RWPE1 (cell line): ENCODE measurements around the gene MARCO.
"Not testable (repeated sequence)": the region's sequence is repeated elsewhere in the genome, so short reads cannot be mapped to it uniquely, and the experiment has no call there.

Experiments
- CTCF ChIA-PET: fragments of 350-600 bp; sonication (Branson Sonifier 250); formaldehyde crosslinking; extraction: SDS; loops from one replicate; lab custom pipeline; 2021; lab: Yijun Ruan, JAX
- POLR2A ChIA-PET: fragments of 400-600 bp; formaldehyde crosslinking; extraction: SDS; loops from one replicate; lab custom pipeline; 2020; ENCODE audit warnings: antibody characterized with exemption; ENCODE audit not compliant: low non-redundant PET; lab: Yijun Ruan, JAX
- DNase-seq: peaks from one replicate; pipeline ENCODE4 v3.0.0; 2012; ENCODE audit warnings: low spot score
- H3K27ac ChIP-seq: fragments of 450-650 bp; 2 replicates; pipeline ENCODE4 v1.5.1; 2017
- TF ChIP-seq, protein P1 (sequence below): fragments of 450-650 bp; conservative IDR thresholded peaks from 2 replicates; pipeline ENCODE4 v1.5.1; 2017; ENCODE audit warnings: low read depth, mild to moderate bottlenecking

MARCO gene

DNA sequence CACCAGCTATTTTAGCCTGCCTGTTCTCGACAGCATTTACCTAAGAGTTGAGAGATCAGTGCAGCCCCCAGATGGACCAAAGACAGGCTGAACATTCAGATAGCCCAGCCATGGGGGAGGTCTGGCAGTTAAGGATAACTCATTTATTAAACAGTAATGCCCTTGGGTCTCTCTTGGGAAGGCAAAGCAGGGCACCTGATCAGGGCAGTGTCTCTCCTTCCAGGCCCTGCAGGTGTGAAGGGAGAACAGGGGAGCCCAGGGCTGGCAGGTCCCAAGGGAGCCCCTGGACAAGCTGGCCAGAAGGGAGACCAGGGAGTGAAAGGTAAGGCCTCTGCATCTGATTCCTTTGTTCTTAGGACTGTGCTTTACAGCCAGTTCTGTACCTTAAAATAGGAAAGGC lies 49.6 kb downstream of the MARCO start:
- DNase-seq: no peak

DNA sequence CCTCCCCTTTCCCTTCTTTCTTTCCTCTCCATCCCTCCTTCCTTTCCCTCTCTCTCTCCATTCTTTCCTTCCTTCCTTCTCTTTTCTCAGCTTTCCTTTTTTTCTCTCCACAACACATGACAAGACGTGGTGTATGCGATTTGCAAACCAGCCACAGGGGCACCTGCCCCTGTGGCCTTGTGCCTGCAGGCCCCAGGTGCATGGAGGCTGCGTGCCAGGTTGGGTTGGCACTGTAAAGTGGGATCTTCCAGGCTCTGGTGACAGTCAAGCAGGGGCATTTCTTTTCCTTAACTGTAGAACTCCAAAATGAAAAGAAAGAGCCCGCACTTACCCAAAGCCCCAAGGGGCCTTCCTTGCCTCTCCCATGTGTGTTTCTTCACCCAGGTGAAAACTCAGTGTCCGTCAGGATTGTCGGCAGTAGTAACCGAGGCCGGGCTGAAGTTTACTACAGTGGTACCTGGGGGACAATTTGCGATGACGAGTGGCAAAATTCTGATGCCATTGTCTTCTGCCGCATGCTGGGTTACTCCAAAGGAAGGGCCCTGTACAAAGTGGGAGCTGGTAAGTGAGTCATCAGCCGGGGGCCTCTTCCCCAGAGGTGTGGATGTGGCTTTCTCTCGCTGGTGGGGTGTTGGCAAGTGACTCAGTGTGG lies 50.9 kb downstream of the MARCO start:
- H3K27ac ChIP-seq: no peak overlapping the region
- POLR2A ChIA-PET: no interaction called here
- TF ChIP-seq, protein P1, sequence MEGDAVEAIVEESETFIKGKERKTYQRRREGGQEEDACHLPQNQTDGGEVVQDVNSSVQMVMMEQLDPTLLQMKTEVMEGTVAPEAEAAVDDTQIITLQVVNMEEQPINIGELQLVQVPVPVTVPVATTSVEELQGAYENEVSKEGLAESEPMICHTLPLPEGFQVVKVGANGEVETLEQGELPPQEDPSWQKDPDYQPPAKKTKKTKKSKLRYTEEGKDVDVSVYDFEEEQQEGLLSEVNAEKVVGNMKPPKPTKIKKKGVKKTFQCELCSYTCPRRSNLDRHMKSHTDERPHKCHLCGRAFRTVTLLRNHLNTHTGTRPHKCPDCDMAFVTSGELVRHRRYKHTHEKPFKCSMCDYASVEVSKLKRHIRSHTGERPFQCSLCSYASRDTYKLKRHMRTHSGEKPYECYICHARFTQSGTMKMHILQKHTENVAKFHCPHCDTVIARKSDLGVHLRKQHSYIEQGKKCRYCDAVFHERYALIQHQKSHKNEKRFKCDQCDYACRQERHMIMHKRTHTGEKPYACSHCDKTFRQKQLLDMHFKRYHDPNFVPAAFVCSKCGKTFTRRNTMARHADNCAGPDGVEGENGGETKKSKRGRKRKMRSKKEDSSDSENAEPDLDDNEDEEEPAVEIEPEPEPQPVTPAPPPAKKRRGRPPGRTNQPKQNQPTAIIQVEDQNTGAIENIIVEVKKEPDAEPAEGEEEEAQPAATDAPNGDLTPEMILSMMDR: no peak
- CTCF ChIA-PET: interaction anchor here (0.6 to 0.8 kb wide), 2 partner anchors 14 to 615 kb away, joined by 3 to 5 read pairs; no protein-coding TSS in a partner anchor
- peak; percentile 53 for DNase-seq

More for the DNA sequence above, 49.6 kb downstream of the MARCO start:
- no peak overlapping the region for H3K27ac ChIP-seq
- ChIA-PET CTCF (interaction anchor here (1.5 kb wide), 1 partner anchor 300 kb away, joined by 3 read pairs; no protein-coding TSS in a partner anchor), POLR2A (no interaction called here)
- TF ChIP-seq, protein P1: no peak

DNA sequence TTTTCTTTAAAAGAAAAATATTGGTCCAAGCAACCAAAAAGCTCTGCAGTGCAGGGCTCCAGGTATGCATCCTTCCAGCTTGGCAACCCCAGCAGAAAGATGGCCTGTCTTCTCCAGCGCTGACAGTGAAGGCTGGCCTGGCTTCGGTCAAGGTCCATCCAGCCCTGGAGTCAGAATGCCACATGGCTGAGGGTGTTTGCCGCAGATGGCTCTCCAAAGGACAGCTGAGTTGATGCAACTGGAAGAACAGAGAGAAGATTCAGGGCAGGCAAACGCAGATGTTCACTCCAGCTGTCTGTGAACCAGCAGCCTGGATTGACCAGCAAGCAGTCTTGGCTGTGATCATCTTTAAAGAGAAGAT lies 51.4 kb downstream of the MARCO start:
- TF ChIP-seq, protein P1: no peak
- DNase-seq: no peak
- ChIA-PET POLR2A (no interaction called here), CTCF (no interaction called here)
- no peak overlapping the region for H3K27ac ChIP-seq

DNA sequence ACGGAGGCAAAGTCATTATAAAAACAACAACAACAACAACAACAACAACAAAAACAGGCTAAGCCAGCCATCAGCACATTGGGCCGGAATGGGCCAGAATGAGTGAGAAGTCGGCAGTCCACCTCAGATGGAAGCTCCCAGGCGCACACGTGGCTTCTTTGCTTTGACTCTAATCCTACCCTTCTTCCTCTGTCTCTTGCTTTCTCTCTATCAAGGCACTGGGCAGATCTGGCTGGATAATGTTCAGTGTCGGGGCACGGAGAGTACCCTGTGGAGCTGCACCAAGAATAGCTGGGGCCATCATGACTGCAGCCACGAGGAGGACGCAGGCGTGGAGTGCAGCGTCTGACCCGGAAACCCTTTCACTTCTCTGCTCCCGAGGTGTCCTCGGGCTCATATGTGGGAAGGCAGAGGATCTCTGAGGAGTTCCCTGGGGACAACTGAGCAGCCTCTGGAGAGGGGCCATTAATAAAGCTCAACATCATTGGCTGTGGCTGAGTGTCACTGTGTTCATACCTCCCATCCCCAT lies 52.2 kb downstream of the MARCO start:
- H3K27ac ChIP-seq: no peak overlapping the region
- ChIA-PET CTCF (no interaction called here), POLR2A (no interaction called here)
- DNase-seq: no peak
- TF ChIP-seq, protein P1: no peak

DNA sequence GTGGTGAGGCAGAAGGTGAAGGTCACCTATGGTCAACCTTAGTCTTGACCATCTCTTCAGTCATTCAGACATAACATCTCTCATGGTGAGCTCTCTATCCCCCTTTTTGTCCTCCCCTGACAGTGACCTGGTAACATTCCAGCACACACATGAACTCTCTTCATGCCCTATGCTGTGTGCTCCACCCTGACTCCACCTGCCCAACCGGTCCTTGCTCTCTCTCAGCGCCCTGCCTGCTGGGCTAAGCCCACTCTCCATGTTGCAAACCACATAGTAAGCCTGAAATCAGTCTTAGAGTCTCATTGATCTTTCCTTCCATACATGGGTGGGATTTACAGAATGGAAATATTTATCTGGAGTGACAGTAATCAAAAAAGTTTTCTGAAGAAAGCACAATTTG lies 52.8 kb downstream of the MARCO start:
- ChIA-PET POLR2A (no interaction called here), CTCF (no interaction called here)
- TF ChIP-seq, protein P1: no peak
- H3K27ac ChIP-seq: no peak overlapping the region
- DNase-seq: no peak

DNA sequence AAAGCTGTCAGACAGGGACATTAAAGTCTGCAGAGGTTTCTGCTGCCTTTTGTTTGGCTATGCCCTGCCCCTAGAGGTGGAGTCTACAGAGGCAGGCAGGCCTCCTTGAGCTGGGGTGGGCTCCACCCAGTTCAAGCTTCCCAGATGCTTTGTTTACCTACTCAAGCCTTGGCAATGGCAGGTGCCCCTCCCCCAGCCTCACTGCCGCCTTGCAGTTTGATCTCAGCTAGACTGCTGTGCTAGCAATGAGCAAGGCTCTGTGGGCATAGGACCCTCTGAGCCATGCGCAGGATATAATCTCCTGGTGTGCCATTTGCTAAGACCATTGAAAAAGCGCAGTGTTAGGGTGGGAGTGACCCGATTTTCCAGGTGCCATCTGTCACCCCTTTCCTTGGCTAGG lies 61.9 kb downstream of the MARCO start:
- H3K27ac ChIP-seq, DNase-seq, POLR2A ChIA-PET: not testable (repeated sequence)
- CTCF ChIA-PET: interaction anchor here (0.7 kb wide), 1 partner anchor 292 kb away, joined by 3 read pairs; no protein-coding TSS in a partner anchor

DNA sequence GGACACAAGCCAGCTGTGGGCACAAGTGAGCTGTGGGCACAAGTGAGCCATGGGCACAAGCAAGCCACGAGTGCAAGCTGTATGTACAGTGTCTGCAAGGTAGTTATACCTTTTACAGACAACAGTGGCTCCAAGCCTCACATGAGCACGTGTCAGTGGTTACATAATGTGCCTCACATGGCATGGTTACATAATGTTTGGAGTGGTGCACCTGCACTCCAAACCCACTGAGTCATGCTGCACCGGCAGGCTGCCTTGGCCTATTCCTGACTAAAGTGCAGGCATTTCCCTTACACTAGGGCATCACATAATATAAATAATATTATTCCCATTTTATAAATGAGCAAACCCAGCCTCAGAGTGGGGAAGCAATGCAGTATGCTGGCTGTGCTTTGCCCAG lies 62.6 kb downstream of the MARCO start:
- TF ChIP-seq, protein P1: no peak
- H3K27ac ChIP-seq: no peak overlapping the region
- POLR2A ChIA-PET: no interaction called here

More for the DNA sequence above, 62.6 kb downstream of the MARCO start:
- CTCF ChIA-PET: interaction anchor here (0.9 to 1.1 kb wide), 2 partner anchors 122 to 123 kb away, joined by 3 to 4 read pairs; no protein-coding TSS in a partner anchor
- DNase-seq: no peak
